ENCODE results near the gene LYSMD2. TPM values are rescaled to one million over a fixed set of nuclear protein-coding genes. Genes with fewer than 3 reads are reported as not detected.

Gene LYSMD2
- total RNA-seq, 1 donor from 2014 or later: 25.7 TPM

DNA sequence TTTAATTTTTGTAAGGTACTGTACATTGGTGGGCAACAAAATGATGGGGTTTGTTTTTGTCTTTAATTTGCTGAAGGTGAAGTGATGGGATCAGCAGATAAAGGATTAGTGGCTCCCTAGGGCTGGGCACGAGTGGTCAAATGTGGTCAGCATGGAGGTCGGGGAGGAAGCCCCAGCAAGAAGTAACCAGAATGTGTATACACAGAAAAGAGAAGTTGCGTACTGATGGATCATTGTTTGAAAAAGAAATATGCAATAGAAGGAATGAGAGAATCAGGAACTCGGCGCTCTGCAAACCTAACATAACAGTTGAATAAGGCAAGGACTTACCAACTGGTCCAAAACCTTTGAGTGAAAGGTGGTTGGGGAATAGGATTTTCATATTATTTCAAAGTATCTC lies 15.4 kb upstream of the LYSMD2 start:
- intact Hi-C loops (cut with micrococcal nuclease): loop anchor here (5.0 kb wide), 1 partner anchor 74 kb away; the partner anchor contains the start of gene TMOD3

DNA sequence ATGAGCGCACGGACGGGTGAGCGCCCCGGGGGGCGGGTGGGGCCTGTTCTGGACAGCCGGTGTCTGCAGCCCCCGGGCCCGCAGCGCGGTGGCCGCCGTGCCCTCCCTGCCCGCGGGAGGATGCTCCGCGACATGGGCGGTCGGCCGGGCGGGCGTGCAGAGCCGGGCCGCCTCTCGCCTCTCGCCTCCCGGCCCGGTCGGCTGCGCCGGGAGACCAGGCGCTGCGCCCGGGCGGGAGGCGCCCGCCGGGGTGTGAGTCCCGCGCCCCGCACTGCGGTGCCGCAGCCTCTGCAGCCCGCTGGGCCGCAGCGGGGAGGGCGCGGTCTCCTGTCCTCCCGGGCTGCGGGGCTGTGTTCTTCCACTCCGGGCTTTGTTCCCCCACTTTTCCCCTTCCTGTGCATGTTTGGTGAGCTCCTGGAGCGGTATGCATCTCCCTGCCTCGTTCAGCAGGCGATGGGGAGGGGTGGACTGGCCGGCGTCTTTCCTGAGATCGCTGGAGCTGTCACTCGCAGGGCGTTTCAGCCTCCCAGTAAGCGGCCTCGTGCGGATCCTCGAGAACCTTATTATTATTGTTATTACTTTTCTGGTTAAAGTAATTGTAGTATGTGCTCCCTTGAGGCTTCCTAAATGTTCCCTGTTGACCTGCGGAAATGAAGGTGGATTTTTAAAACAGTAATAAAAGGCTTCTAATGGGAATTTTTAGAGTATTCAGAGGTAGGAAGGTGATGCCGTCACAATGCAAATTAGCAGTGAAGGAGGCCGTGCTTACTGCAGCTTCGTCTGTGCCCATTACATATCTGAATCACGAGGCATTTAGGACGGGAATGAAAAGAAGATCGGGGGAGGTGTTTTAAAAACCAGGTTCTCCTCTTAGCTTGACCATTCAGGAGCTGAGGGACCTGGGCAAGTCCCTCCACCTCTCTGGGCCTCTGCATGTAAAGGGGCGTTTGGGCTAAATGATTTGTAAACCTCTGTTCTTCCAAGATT lies 14.5 kb upstream of the LYSMD2 start:
- intact Hi-C loops (cut with micrococcal nuclease): loop anchor here (1.0 to 5.0 kb wide), 3 partner anchors 16 to 75 kb away; partner anchors contain the start of gene TMOD3

DNA sequence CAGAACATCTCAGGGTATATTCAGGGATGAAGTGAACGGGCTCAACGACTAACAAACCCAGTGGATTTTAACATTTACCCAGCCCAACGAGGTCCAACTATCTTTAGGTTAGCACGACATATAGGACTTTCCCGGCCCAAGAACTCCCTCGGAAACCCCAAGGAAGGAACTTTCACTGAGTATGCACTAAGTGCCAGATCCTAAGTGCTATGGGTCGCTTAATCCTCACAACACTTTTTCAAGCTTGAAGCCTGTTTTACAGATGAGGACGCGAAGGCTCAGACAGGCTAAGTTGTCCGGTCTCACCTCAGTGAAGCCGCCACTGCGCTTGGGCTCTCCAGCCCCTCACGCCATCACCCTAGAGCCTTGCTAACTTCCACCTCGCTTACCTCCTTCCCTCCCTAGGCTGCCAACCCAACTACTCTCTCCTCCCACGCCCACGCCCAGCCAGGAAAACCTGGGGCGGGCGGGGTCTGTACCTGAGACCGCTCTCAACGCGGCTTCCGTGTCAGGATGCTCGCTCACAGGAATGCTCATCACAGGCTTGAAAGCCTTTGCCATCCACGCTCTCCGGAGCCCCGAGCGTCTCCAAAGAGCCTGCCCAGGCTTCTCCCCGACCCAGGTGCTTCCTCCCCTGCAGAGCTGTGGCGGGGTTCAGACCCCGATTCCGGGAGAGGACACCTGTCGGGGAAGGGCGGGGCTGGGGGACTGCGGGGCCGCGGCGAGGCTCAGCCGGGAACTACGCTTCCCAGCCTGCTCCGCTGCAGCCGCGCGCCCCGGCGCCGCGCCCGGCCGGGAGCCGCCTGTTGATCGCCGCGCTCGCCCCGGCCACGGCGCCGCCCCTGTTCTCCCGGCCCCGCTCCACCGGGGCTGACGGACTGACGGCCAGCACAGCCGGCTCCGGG lies 13.6 kb upstream of the LYSMD2 start, which contains the start of gene TMOD2:
TSS of gene TMOD2 (plus strand) at position 806 of the 905 bp plus-strand sequence. CDS start 14,845 bp downstream, outside the sequence.
- intact Hi-C loops (cut with micrococcal nuclease): loop anchor here (1.0 to 5.0 kb wide), 3 partner anchors 15 to 76 kb away; partner anchors contain the start of gene TMOD3

DNA sequence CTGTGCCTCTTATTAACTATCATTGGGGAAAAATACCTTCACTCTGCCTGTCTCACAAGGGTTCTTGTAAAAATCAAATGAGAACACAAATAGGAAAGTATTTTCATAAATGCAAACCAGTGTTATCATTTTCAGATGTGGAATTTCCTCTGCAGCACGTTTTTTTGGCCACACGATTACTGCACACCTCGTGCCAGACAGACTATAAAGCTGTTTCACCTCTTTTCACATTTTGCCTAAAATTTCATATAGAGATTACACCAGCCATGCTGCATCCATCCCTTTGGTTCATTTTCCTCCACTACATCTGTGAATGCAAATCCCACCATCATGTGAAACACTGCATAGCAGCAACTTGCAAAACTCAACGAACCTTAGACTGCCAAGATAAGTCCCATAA lies 12.7 kb upstream of the LYSMD2 start:
- intact Hi-C loops (cut with micrococcal nuclease): loop anchor here (5.0 kb wide), 1 partner anchor 77 kb away; the partner anchor contains the start of gene TMOD3

DNA sequence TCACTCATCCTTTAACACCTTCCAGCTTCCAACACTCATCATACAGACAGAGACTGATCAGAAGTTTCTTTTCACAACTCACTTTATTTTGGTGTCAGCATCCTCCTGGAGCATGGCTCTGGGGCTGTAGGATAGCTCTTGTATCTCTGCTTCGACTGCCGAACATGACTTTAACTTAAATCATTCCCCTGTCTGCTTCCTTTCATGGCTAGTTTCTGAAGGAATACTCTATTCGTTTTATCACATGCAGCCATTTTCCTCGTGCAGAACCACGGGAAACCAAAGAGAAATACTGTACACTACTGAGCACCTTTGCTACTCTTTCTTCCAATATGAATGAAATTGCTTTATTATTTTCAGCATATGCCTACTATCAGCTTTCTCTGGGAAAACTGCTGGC lies 11.9 kb upstream of the LYSMD2 start:
- intact Hi-C loops (cut with micrococcal nuclease): no loop called here

DNA sequence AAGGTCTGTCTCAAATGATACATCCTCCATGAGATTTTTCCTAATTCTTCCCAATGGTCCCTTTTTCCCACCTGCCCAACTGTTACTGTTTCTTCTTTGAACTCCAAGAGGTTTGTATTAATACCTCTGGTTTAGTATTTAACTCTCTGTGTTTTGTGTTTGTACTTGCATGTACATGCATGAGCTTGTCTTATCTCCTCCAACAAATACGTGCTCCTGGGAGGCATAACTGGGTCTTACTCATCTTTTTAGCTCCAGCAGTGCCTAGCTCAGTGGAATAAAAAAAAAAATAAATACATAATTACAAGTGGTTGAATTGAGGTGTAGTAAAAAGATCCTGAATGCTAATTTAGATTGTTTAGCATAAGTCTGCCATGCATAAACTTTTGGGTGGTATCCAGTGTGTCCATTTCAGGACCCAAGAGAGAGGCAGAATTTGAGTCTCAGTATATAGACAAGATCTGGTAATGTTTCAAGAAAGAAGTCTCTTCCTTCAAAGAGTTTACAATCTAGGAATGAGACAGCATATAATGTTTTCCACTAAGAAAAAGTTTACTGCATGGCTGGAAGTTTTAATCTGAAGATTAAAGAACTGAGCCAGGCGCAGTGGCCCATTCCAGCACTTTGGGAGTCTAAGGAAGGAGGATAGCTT lies 1.7 kb upstream of the LYSMD2 start:
- intact Hi-C loops (cut with micrococcal nuclease): loop anchor here (5.0 to 10.0 kb wide), 4 partner anchors 233 to 1474 kb away; partner anchors contain the start of genes AP4E1, ARPP19, HDC and LEO1

DNA sequence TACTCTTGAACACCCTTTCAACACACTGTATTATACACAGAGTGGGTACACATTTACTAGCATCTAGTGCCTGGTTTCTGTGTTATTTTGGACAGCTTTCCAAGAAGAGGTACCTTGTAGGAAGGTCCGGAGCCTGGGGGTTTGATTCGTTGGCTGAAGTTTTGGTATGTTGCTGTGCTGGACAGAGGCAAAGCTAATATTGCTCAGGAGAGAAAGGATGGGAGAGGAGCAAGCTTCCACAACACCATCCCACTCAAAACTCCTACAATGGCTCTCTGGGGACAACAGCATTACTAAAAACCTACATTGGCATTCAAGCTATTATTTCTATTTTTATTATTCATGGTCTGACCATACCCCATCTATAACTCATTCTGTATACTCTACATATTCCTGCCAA lies 1.1 kb upstream of the LYSMD2 start:
- intact Hi-C loops (cut with micrococcal nuclease): loop anchor here (5.0 to 10.0 kb wide), 4 partner anchors 234 to 1474 kb away; partner anchors contain the start of genes AP4E1, ARPP19, HDC and LEO1

DNA sequence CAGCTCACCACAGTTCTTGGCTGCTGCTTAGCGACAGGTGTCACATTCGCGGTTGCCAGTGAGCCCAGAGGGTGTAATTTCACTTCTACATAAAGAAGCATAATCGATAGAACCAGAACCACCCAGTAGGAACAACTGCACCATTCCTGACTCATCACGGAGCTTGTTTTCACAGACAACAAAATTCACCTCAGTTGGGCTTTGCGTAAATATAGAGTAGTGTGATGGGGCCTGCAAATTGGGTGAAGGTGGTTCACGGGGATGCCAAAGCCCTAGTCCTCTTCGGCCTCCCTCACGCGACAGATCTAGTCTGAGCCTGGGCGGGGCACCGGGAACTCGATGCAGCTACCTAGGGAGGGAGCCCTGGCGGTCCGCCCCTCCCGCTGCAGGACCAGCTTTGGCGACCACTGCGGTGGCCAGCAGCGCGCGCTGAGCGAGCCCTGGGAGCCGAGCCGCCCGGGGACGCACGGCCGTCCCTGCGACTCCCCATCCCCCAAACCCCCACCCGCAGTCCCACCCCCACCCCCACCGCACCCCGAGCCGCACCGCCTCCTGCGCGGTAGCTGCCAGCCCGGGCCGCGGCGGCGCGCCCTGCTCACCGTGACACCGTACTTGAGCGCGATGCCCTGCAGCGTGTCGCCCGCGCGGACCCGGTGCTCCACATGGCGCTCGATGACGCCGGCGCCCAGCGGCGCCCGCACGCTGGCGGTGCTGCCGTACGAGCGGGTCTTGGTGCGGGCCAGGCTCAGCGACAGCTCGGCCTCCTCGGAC lies 519 bp downstream of the LYSMD2 start:
- intact Hi-C loops (cut with micrococcal nuclease): loop anchor here (1.0 to 10.0 kb wide), 8 partner anchors 14 to 1472 kb away; partner anchors contain the start of genes AP4E1, ARPP19, HDC and LEO1

DNA sequence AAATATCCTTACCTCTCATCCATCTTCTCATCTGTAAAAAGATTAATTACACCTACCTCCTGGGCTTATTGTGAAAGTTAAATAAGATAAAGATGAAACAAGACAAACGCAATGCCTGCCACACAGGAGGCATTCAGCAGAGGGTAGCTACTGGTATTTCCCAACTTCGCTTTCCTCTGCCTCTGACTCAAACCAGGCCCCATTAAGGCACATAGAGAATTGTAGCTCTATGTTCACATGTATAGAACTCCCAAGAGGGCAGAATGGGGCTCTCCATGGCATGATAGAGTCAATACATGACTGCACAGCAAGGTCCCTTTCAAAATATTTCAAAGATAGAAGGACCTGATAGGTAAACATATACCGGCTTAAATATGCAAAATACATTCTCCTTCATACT lies 1.4 kb downstream of the LYSMD2 start:
- intact Hi-C loops (cut with micrococcal nuclease): loop anchor here (1.0 to 10.0 kb wide), 7 partner anchors 15 to 1471 kb away; partner anchors contain the start of genes AP4E1, ARPP19, HDC and LEO1

DNA sequence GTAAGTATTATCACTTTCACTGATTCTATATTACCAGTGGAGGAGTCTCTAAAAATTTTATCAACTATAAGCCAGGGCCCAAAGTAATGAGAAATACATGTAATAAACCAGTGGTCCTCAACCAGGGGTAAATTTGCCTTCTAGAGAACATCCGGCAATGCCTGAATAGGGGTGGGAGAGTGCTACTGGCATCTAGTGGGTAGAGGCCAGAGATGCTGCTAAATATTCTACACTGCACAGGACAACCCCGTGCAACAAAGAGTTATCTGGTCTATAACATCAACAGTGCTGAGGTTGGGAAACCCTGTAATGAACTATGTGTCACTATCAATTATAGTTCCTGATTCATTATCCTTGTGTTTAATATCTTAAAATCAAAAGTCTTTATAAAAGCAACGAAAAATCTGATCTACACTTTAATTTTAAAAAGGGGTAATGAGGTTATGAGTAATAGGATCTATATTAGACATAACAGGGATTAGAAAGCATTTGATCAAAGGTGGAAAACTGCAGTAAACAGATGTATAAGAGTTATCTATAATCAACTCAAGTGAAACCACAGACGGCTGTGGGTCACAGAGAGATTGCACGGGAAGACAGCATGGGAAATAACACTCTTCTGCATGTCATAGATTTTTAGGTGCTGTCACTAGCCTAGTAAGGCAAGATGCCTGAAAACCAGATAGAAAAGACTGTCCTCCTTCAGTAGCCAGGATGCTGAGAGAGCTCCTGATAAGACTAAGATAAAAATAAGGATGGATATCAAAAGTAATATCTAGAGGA lies 2.0 kb downstream of the LYSMD2 start:
- intact Hi-C loops (cut with micrococcal nuclease): loop anchor here (1.0 to 10.0 kb wide), 9 partner anchors 16 to 1471 kb away; partner anchors contain the start of genes AP4E1, ARPP19, HDC and LEO1

DNA sequence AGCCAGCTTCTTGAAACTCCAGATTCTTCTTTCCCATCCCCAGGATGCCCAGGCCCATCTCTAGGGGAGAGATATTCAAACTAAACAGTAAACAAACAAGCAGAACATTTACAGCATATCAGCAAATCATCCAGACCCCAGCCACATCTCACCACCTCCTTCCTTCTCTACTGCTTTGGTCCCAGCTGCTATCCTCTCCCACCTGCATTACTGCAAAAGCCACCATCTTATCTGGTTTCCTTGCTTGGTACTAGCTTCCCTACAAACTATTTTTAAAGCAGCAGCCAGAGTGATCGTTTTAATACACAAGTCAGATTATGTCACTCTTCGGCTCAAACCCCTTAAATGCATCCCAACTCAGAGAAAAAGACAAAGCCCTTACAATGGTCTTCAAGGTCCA lies 4.8 kb downstream of the LYSMD2 start:
- intact Hi-C loops (cut with micrococcal nuclease): loop anchor here (1.0 to 10.0 kb wide), 4 partner anchors 97 to 1468 kb away; partner anchors contain the start of genes AP4E1, ARPP19, HDC and TMOD3

DNA sequence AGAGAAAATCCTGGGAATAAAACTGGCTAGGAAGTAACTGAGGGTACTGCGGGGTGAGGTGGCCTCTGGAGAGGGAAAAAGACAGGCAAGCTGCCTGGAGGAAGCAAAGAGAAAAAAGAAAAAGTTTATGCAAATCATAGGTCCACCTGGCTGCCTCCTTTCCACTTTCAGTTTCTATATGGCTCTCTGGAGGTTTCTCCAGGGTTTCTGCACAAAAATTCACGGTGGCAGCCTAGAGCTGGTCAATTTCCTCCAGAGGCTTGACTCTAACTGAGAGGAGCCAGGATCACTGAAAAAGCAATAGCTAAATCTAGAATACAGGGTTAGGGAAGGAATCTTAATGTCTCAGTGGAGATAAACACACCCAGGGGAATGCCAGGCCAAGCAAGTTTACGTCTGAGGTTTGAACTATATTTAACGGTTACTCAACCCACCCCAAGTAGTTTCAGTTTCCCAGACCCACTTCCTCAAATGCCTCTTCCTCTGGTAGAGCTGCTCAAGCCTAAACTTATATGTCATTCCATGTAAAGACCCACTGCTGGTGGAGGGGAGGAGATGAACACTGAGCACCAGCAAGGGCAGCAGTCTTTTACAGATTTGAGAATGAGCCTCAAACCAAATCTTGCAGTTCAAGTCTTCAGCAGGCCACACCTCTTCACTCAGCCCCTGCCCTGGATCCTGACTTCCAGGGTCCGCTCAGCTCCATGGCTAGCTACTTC lies 5.7 kb downstream of the LYSMD2 start:
- intact Hi-C loops (cut with micrococcal nuclease): loop anchor here (1.0 to 10.0 kb wide), 9 partner anchors 20 to 1467 kb away; partner anchors contain the start of genes AP4E1, ARPP19, DMXL2 and HDC

DNA sequence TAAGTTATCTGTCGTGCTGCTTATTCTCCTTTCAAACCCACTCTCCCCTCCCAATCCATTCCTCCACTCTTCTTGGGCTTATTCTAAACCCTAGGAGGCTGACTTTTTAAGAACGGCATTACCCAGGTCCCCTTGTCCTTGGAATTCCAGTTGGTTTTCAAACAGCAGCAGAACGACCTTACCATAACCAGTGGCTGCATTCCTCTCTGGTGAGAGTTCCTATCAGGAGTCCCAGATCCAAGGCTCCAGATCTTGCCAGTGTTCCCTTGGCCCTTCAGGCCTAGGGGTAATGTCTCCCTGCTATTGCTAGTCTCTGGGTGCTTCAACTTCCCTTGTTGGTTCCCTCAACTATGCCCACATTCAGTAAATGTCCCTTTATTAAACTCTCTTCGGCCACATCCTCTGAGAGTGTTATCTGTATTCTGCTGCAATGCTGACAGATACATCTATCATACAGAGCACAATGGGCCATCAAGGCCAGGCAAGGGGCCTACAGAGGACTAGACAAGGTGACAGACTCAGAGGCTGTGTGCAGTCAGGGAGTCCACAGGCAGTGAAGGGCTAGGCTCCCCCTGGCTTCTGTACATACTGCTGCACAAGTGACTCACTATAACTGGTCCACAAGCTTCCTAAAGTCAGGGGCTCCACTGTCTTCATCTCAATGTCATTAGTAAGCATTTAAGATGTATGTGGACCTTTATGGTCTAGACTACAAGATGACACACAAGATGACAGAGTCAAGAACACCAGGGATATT lies 10.1 kb downstream of the LYSMD2 start:
- intact Hi-C loops (cut with micrococcal nuclease): no loop called here

DNA sequence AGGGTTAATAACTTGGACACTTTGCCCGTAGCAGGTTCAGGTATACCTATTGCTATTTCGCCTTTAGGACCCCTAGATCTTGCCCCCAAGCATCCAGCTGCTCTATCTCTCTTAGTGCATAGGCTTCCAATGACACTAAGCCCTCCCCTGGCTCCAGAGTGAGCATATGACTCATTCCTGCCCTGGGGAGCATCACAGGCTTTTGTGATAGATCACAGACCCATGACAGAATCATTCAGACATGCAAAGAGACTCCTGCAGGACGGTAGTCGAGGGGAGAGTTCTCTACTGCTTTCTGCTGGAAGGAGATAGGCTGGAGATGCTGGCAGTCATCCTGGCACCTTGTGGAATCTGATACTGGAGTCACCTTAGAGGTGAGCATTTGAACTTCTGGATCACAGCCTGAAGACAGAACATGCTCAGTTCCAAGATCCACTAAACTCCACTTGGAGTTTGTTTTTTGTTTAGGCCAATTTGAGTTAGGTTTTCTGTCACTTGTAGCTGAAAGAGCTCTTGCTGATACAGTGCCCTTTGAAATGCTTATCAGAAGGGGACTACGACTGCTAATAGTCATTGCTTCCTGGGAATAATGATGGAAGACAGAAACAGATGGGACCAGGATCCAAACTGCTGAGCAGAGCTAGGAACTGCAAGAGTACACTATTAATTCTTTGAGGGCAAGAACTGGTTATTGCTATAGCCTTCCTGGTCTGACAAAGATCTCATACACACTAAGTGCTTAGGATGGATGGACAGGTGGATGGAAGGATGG lies 11.0 kb downstream of the LYSMD2 start:
- intact Hi-C loops (cut with micrococcal nuclease): no loop called here

DNA sequence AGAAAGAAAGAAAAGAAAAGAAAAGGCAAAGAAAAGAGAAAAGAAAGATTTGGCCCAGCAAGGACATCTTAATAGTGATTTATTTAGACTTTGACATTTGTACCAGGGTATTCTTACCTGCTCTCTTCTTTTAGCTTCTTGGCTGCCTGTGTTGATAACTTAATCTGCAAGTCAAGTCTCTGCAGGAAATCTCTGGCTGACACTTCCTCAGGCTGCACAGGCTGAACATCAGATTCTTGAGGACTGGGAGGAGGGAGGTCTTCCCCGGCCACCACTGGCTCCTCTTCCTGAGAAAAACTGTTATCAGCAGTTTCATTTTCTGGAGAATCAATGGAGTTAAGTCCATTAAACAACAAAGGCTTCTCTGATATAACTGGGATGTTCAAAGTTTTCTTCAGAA lies 12.8 kb downstream of the LYSMD2 start:
- intact Hi-C loops (cut with micrococcal nuclease): no loop called here

DNA sequence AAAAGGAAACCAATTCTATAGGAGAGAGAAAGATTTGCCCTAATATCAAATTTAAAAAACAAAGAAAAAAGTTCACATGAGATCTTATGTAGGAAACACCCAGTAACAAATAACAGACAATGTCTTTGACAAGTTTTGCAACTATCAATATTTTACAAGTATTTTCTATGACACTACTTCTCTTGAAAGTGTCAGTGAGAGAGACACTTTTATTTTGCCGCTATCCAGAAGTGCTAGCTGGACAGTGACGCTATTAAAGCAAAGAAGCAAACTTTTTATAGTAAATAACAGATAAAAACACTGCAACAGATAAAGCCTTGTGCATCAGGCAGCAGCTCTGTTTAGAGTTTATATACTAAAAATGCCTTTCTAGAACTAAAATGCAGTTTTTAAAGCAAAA lies 13.3 kb downstream of the LYSMD2 start:
- intact Hi-C loops (cut with micrococcal nuclease): no loop called here

Data from T-helper 1 cell treated with Interleukin-12 subunit alpha and Interleukin-12 subunit beta and Interleukin-4 antibody, amounts not matched to agents 30 ng/mL and 1 ng/mL, for 36 hours (primary cell).